RKO (cell line): ENCODE data around the gene CHFR.
"Not testable (repeated sequence)": the region's sequence is repeated elsewhere in the genome, so short reads cannot be mapped to it uniquely, and the experiment has no call there.

Experiments
- DNase-seq: peaks from one replicate; pipeline ENCODE4 v3.0.0-alpha.2; 2016; ENCODE audit warnings: low spot score

The CHFR gene

GRCh38 chr12:132887513-132888351 is at the start of gene CHFR:
Gene CHFR, minus strand, starts transcription at chr12:132887605. Its CDS starts 277 bp downstream, at chr12:132887328.
- DNase-seq: no peak

GRCh38 chr12:132936921-132937320 is 49.5 kb upstream of the CHFR start:
- DNase-seq: not testable (repeated sequence)

GRCh38 chr12:132936163-132936562 is 48.8 kb upstream of the CHFR start:
- DNase-seq: no peak

- no peak for DNase-seq
These were observed 39.0 kb upstream of the CHFR start for GRCh38 chr12:132926415-132926833.

GRCh38 chr12:132925597-132926414 is 38.4 kb upstream of the CHFR start:
- no peak for DNase-seq

- no peak for DNase-seq
These were observed 37.0 kb upstream of the CHFR start for GRCh38 chr12:132924356-132924755.

GRCh38 chr12:132923356-132923909 is 36.0 kb upstream of the CHFR start:
- DNase-seq: no peak

- no peak for DNase-seq
These were observed 35.3 kb upstream of the CHFR start for GRCh38 chr12:132922676-132923075.

GRCh38 chr12:132921685-132922084 is 34.3 kb upstream of the CHFR start:
- DNase-seq: peak; percentile 42

GRCh38 chr12:132918680-132919079 is 31.3 kb upstream of the CHFR start:
- DNase-seq: no peak

- DNase-seq: no peak
These were observed 21.6 kb upstream of the CHFR start for GRCh38 chr12:132909030-132909368.

- DNase-seq: no peak
These were observed 21.0 kb upstream of the CHFR start for GRCh38 chr12:132908145-132909029.

GRCh38 chr12:132907789-132908144 is 20.4 kb upstream of the CHFR start:
- DNase-seq: not testable (repeated sequence)

GRCh38 chr12:132907216-132907615 is 19.8 kb upstream of the CHFR start:
- no peak for DNase-seq

- DNase-seq: no peak
These were observed 17.4 kb upstream of the CHFR start for GRCh38 chr12:132904718-132905328.

- DNase-seq: peak; percentile 7
These were observed 11.6 kb upstream of the CHFR start for GRCh38 chr12:132899033-132899432.

GRCh38 chr12:132888852-132889251 is 1.4 kb upstream of the CHFR start:
- DNase-seq: no peak

- DNase-seq: no peak
These were observed 602 bp downstream of the CHFR start for GRCh38 chr12:132886529-132887477.

- no peak for DNase-seq
These were observed 5.6 kb downstream of the CHFR start for GRCh38 chr12:132881818-132882217.

- DNase-seq: not testable (repeated sequence)
These were observed 12.8 kb downstream of the CHFR start for GRCh38 chr12:132874620-132875019.
